ENCODE measurements around the gene MAP3K19. TPM values are rescaled to one million over a fixed set of nuclear protein-coding genes. Genes with fewer than 3 reads are reported as not detected.

MAP3K19 gene
- polyA plus RNA-seq, 4 donors, result 0.03 TPM; not detected in 3

DNA sequence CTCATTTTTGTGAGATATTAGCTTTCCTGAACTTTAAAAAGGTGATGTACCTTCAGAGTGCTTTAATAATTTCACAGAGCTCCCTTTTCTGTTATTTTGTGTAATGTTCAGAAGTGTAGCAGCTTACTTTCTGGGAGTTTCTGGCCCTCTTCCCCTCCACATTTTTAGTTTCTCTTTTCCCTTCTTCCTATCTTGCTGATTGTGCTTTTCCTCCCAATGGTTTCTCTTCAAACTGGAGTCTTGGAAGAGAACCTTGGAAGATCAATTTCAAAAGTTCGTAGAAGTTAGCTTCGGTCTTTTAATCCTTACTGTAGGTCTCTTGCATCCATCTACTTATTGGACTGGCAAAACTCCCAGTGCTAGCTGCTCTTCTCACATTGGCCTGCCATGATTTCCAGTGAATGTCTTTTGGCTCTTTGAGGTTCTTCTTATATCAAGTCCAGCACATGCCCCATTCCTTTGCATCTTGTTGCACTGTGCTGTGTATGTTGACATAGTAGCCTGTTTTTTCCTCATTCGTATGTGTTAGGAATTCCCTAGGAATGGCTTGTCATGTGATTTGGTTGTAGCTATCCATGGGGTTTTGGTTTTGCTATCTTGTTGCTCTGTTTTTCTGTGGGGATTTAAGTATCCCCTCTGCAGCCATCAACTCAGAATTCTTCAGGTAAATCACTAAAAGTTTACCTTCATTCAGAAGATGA lies 120.9 kb downstream of the MAP3K19 start:
- H3K27ac ChIP-seq (ENCODE audit: low read depth in 1 of 3, low read length in 2 of 3), result no peak overlapping the region
- H3K9me3 ChIP-seq (ENCODE audit: control insufficient read depth in 2 of 2, insufficient read depth in 1 of 2, low read depth in 1 of 2, low read length in 1 of 2), result no peaks in the 10 kb centered on the region
- no peak overlapping the region for H3K4me3 ChIP-seq (ENCODE audit: low read depth in 1 of 3, low read length in 3 of 3)
- peaks cover 0 to 18% (median 2%) of the 10 kb centered on the region in 3 donors for H3K36me3 ChIP-seq (ENCODE audit: control insufficient read depth in 3 of 3, insufficient read depth in 2 of 3, low read depth in 1 of 3, low read length in 3 of 3)
- FAIRE-seq (no peak), DNase-seq (no peak)
- peaks cover 5 to 10% (median 7%) of the 10 kb centered on the region in 3 donors for H3K4me1 ChIP-seq (ENCODE audit: control insufficient read depth in 3 of 3, insufficient read depth in 2 of 3, low read depth in 1 of 3, low read length in 2 of 3)
- 63 to 70% (median 70%) methylated on average over 3 of the region's 3 CpGs for WGBS, 3 donors
- H3K27me3 ChIP-seq (ENCODE audit: control insufficient read depth in 3 of 3, insufficient read depth in 3 of 3, low read length in 3 of 3), result no peaks in the 10 kb centered on the region

GRCh38 chr2:134924912-134925311 lies 122.3 kb downstream of the MAP3K19 start:
- DNase-seq (peak in 1 of 2 donors; percentile 17), FAIRE-seq (no peak)
- WGBS, 3 donors, result 91 to 96% (median 96%) methylated on average over 1 of the region's 1 CpG
- peaks cover 5 to 10% (median 7%) of the 10 kb centered on the region in 3 donors for H3K4me1 ChIP-seq (ENCODE audit: control insufficient read depth in 3 of 3, insufficient read depth in 2 of 3, low read depth in 1 of 3, low read length in 2 of 3)
- peaks cover 0 to 21% (median 2%) of the 10 kb centered on the region in 3 donors for H3K36me3 ChIP-seq (ENCODE audit: control insufficient read depth in 3 of 3, insufficient read depth in 2 of 3, low read depth in 1 of 3, low read length in 3 of 3)
- no peak overlapping the region for H3K4me3 ChIP-seq (ENCODE audit: low read depth in 1 of 3, low read length in 3 of 3)
- H3K27me3 ChIP-seq (ENCODE audit: control insufficient read depth in 3 of 3, insufficient read depth in 3 of 3, low read length in 3 of 3), result no peaks in the 10 kb centered on the region
- H3K9me3 ChIP-seq (ENCODE audit: control insufficient read depth in 2 of 2, insufficient read depth in 1 of 2, low read depth in 1 of 2, low read length in 1 of 2), result no peaks in the 10 kb centered on the region
- no peak overlapping the region for H3K27ac ChIP-seq (ENCODE audit: low read depth in 1 of 3, low read length in 2 of 3)

DNA sequence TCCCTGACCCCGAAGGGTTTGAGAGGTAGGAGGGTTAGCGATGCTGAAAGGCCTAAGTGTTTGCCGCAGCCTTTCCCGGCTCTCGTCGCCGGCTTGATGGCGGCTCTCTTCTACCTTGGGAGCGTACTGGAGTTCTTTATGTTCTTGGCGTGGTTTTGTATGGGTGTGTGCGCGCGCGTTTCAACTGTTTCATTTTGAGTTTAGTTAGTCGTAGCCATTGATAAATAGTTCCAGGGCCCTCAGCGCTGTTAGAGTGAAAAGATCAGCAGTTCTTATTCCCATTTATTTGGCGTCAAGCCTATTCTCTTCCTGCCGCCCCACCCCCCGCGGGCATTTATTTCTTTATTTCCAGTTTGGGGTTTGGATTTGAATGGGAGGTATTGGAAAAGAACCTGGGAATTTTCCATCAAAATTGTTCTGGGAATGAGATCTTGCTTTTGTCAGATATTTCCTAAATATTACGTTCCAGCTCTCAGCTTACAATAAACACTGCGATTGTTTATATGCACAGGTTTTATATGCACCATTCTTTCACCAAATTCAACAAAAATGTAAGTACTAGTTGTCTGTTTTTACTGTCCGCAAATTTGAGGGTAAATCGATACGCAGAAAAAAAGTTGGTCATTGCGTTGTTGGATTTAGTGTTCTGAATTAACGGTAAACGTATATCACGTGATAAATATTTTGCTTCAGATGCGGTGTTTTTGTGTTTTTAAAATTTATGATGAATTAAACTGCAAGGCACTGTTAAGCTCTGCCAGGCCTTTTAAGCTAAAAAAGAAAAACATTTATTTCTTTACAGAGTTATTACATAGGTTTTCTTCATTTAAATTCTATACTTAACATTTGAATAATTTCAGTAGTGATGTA lies 127.7 kb downstream of the MAP3K19 start:
- peak overlapping the region; percentile 98 to 100 (median 99) for H3K27ac ChIP-seq (ENCODE audit: low read depth in 1 of 3, low read length in 2 of 3)
- DNase-seq (peak; percentile 4 to 61), FAIRE-seq (no peak)
- peaks cover 0 to 4% (median 2%) of the 10 kb centered on the region in 3 donors for H3K36me3 ChIP-seq (ENCODE audit: control insufficient read depth in 3 of 3, insufficient read depth in 2 of 3, low read depth in 1 of 3, low read length in 3 of 3)
- WGBS, 3 donors, result 0 to 1% (median 0%) methylated on average over 30 of the region's 30 CpGs
- no peaks in the 10 kb centered on the region for H3K27me3 ChIP-seq (ENCODE audit: control insufficient read depth in 3 of 3, insufficient read depth in 3 of 3, low read length in 3 of 3)
- H3K4me1 ChIP-seq (ENCODE audit: control insufficient read depth in 3 of 3, insufficient read depth in 2 of 3, low read depth in 1 of 3, low read length in 2 of 3), result peaks cover 0 to 4% (median 0%) of the 10 kb centered on the region in 3 donors
- peak overlapping the region; percentile 88 to 96 (median 91) for H3K4me3 ChIP-seq (ENCODE audit: low read depth in 1 of 3, low read length in 3 of 3)
- no peaks in the 10 kb centered on the region for H3K9me3 ChIP-seq (ENCODE audit: control insufficient read depth in 2 of 2, insufficient read depth in 1 of 2, low read depth in 1 of 2, low read length in 1 of 2)

GRCh38 chr2:134918526-134919340 lies 128.5 kb downstream of the MAP3K19 start, which contains the start of gene CCNT2:
Gene CCNT2 (plus strand): TSS chr2:134918822. CDS start chr2:134918855, 33 bp downstream.
- Histone ChIP-seq H3K27me3 (ENCODE audit: control insufficient read depth in 3 of 3, insufficient read depth in 3 of 3, low read length in 3 of 3) (no peaks in the 10 kb centered on the region), H3K27ac (ENCODE audit: low read depth in 1 of 3, low read length in 2 of 3) (peak within 1 kb of the TSS; percentile 98 to 100 (median 99)), H3K4me3 (ENCODE audit: low read depth in 1 of 3, low read length in 3 of 3) (peak within 1 kb of the TSS; percentile 88 to 96 (median 91)), H3K36me3 (ENCODE audit: control insufficient read depth in 3 of 3, insufficient read depth in 2 of 3, low read depth in 1 of 3, low read length in 3 of 3) (peaks cover 0 to 4% (median 2%) of the 10 kb centered on the region in 3 donors), H3K4me1 (ENCODE audit: control insufficient read depth in 3 of 3, insufficient read depth in 2 of 3, low read depth in 1 of 3, low read length in 2 of 3) (peaks cover 0 to 4% (median 0%) of the 10 kb centered on the region in 3 donors), H3K9me3 (ENCODE audit: control insufficient read depth in 2 of 2, insufficient read depth in 1 of 2, low read depth in 1 of 2, low read length in 1 of 2) (no peaks in the 10 kb centered on the region)
- 0% methylated on average over 55 to 83 of the region's 83 CpGs for WGBS, 3 donors
- peak; percentile 99 to 100 for DNase-seq
- FAIRE-seq, result no peak

DNA sequence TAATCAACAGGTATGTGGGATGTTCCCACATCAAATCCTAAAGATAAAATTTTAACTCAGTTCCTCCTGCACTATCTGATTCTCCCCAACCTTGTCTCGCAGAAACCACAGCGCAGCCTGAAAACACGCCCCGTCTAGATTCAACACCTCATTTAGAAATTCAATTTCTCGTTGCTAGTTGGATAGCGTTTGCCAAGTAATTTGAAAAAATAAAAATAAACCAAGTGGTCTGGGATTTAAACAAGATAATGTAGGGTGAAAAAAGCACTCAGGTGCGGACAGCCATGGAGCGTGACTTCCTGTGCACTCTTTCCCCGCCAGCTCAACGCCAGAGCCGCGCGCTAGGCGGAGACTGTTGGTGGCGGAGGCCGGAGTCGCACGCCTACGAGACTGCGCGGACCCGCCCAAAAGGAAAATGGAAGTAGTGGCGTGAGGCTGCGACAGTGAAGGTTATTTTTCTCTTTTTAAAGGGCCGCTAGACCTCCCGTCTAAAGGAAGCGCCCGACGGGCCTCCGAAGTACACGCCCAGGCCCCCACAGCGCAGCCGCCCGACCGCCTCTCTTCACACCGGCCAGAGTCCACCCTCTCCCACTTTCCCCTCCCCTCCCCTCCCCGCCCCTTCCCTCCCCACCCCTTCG lies 129.2 kb downstream of the MAP3K19 start:
- DNase-seq (peak in 1 of 2 donors; percentile 97), FAIRE-seq (peak; percentile 10)
- peak overlapping the region; percentile 93 to 99 (median 98) for H3K27ac ChIP-seq (ENCODE audit: low read depth in 1 of 3, low read length in 2 of 3)
- 0% methylated on average over 36 to 38 of the region's 38 CpGs for WGBS, 3 donors
- H3K36me3 ChIP-seq (ENCODE audit: control insufficient read depth in 3 of 3, insufficient read depth in 2 of 3, low read depth in 1 of 3, low read length in 3 of 3), result peaks cover 0 to 4% (median 0%) of the 10 kb centered on the region in 3 donors
- no peaks in the 10 kb centered on the region for H3K9me3 ChIP-seq (ENCODE audit: control insufficient read depth in 2 of 2, insufficient read depth in 1 of 2, low read depth in 1 of 2, low read length in 1 of 2)
- no peaks in the 10 kb centered on the region for H3K27me3 ChIP-seq (ENCODE audit: control insufficient read depth in 3 of 3, insufficient read depth in 3 of 3, low read length in 3 of 3)
- H3K4me3 ChIP-seq (ENCODE audit: low read depth in 1 of 3, low read length in 3 of 3), result peak overlapping the region; percentile 38 to 91 (median 56)
- H3K4me1 ChIP-seq (ENCODE audit: control insufficient read depth in 3 of 3, insufficient read depth in 2 of 3, low read depth in 1 of 3, low read length in 2 of 3), result peaks cover 0 to 4% (median 0%) of the 10 kb centered on the region in 3 donors

DNA sequence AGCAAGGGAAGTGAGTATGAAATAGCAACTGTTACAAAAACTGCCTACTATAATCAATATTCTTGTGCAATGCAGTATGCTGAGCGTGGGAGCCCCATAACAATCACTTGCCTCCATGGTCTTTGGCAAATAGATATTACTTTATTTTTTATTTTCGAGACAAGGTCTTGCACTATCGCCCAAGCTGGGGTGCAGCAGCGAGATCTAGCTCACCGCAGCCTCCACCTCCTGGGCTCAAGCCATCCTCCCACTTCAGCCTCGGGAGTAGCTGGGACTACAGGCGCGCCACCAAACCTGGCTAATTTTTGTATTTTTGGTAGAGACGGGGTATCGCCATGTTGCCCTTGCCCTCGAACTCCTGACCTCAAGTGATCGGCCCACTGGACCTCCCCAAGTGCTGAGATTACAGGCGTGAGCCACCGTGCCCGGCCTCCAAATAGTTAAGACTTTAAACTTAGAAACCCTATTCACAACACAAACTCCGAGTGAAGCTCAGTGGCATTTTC lies 129.8 kb downstream of the MAP3K19 start:
- Histone ChIP-seq H3K27me3 (ENCODE audit: control insufficient read depth in 3 of 3, insufficient read depth in 3 of 3, low read length in 3 of 3) (no peaks in the 10 kb centered on the region), H3K4me3 (ENCODE audit: low read depth in 1 of 3, low read length in 3 of 3) (peak overlapping the region; percentile 38 to 91 (median 56)), H3K36me3 (ENCODE audit: control insufficient read depth in 3 of 3, insufficient read depth in 2 of 3, low read depth in 1 of 3, low read length in 3 of 3) (peaks cover 0 to 4% (median 0%) of the 10 kb centered on the region in 3 donors), H3K27ac (ENCODE audit: low read depth in 1 of 3, low read length in 2 of 3) (peak overlapping the region; percentile 93 to 99 (median 98)), H3K4me1 (ENCODE audit: control insufficient read depth in 3 of 3, insufficient read depth in 2 of 3, low read depth in 1 of 3, low read length in 2 of 3) (peaks cover 0 to 4% (median 0%) of the 10 kb centered on the region in 3 donors), H3K9me3 (ENCODE audit: control insufficient read depth in 2 of 2, insufficient read depth in 1 of 2, low read depth in 1 of 2, low read length in 1 of 2) (no peaks in the 10 kb centered on the region)
- DNase-seq (no peak), FAIRE-seq (no peak)
- 13 to 26% (median 15%) methylated on average over 16 of the region's 16 CpGs for WGBS, 3 donors

Measured in small intestine (tissue), 7 donors.